NCI-H2196 (cell line): ENCODE data around the gene SMG6.
A peak's percentile ranks its signal among the peaks of the same experiment; 100 is the strongest.

Experiments used
- DNase-seq: peaks from one replicate; lab custom pipeline; 2025; ENCODE audit not compliant: unreplicated experiment; lab: John Stamatoyannopoulos, UW

SMG6 gene

GRCh38 chr17:2064147-2064489, 239.5 kb downstream of the SMG6 start:
- no peak for DNase-seq

GRCh38 chr17:2063261-2064146, 240.1 kb downstream of the SMG6 start:
- no peak for DNase-seq

GRCh38 chr17:2062571-2063183, 240.9 kb downstream of the SMG6 start:
- no peak for DNase-seq

DNA sequence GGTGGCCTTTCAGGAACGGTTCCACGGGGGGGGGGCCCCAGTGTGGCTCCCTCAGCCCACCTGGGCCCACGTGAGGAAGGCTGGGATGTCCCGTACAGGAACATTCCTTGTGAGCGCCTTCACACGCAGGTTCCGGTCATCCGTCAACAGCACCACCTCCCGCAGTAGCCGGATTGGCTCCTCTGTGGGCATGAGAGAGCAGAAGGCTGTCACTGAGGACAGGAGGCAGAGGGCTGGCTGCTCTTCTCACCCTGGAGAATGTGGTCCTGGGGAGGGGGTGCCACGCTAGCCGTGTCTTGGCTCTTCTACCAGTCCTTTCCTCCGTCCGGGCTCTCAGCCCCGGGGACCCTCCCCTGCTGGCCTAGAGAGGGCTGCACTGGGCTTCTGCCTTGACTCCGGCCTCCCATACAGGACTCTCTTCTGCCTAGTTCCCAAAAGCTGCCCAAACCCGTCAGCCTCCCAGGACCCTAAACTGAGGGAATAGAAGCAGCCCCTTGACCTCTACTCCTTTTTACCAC, 242.1 kb downstream of the SMG6 start:
- DNase-seq = no peak

GRCh38 chr17:2060681-2061440, 242.7 kb downstream of the SMG6 start:
- no peak for DNase-seq

GRCh38 chr17:2060385-2060658, 243.3 kb downstream of the SMG6 start:
- no peak for DNase-seq

DNA sequence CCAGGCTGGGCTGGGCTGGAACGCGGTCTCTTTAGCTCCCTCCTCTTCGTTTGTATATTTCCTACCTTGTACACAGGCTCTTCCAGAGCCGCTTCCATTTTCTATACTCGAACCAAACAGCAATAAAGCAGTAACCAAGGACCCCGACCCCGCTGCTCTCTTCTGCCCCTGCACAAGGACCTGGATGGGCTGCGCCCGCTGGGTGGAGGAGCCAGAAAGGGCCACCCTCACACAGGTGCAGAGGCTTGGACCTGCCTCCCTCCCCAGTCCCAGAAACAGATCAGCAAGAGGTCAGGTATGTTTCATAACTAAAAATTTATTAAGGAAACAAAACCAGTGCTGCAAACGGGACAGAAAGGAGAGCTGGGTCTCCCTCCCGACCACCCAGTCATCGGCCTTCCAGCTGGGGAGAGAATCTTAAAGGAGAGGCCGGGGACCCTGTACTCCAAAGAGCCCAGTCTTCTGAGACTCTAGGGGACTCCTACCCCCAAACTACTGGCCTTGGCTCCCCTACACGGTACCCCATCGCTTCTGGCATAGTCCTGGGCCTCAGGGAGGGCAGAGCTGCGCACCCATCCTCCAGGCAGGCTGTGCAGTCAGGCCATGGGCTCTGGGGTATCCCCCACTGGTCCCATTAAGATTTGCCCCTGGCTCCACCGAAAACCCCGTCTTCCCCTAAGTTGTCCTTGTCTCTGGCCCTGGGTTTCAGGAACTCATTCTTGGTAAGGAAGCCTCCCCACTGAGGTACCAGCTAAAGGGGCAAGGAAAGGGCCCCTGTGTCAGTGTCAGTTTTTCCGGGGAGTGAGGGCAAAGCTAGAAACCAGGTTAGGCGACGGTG, 243.8 kb downstream of the SMG6 start:
- DNase-seq = no peak

DNA sequence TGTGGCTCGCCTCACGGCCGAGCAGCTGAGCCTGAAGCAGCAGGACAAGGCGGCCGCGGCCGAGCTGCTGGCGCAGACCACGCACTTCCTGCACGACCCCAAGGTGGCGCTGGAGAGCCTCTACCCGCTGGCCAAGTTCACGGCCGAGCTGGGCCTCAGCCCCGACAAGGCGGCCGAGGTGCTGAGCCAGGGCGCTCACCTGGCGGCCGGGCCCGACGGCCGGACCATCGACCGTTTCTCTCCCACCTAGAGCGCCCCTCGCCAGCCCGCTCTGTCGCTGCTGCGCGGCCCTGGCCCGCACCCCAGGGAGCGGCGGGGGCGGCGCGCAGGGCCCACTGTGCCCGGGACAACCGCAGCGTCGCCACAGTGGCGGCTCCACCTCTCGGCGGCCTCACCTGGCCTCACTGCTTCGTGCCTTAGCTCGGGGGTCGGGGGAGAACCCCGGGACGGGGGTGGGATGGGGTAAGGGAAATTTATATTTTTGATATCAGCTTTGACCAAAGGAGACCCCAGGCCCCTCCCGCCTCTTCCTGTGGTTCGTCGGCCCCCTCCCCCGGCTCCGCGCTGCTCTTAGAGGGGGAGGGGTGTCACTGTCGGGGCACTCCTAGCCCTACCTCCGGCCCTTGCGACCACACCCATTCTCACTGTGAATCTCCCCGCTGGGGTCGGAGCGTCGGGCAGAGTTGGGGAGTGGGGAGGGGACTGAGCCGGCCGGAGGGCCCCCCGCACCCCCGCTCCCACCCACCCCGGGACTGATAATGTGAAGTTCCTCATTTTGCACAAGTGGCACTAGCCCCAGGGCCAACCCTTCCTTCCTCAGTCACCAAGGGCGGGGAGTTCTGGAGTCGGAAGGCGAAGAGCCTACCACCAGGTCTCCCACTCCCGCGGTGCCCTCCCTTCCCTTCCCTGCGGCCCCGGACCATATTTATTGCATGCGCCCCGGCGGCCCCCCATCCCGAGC, 244.7 kb downstream of the SMG6 start:
- DNase-seq = no peak

DNA sequence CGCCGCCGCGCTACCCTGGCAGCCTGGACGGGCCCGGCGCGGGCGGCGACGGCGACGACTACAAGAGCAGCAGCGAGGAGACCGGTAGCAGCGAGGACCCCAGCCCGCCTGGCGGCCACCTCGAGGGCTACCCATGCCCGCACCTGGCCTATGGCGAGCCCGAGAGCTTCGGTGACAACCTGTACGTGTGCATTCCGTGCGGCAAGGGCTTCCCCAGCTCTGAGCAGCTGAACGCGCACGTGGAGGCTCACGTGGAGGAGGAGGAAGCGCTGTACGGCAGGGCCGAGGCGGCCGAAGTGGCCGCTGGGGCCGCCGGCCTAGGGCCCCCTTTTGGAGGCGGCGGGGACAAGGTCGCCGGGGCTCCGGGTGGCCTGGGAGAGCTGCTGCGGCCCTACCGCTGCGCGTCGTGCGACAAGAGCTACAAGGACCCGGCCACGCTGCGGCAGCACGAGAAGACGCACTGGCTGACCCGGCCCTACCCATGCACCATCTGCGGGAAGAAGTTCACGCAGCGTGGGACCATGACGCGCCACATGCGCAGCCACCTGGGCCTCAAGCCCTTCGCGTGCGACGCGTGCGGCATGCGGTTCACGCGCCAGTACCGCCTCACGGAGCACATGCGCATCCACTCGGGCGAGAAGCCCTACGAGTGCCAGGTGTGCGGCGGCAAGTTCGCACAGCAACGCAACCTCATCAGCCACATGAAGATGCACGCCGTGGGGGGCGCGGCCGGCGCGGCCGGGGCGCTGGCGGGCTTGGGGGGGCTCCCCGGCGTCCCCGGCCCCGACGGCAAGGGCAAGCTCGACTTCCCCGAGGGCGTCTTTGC, 245.6 kb downstream of the SMG6 start:
- no peak for DNase-seq

DNA sequence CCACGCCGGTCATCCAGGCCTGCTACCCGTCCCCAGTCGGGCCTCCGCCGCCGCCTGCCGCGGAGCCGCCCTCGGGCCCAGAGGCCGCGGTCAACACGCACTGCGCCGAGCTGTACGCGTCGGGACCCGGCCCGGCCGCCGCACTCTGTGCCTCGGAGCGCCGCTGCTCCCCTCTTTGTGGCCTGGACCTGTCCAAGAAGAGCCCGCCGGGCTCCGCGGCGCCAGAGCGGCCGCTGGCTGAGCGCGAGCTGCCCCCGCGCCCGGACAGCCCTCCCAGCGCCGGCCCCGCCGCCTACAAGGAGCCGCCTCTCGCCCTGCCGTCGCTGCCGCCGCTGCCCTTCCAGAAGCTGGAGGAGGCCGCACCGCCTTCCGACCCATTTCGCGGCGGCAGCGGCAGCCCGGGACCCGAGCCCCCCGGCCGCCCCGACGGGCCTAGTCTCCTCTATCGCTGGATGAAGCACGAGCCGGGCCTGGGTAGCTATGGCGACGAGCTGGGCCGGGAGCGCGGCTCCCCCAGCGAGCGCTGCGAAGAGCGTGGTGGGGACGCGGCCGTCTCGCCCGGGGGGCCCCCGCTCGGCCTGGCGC, 246.3 kb downstream of the SMG6 start:
- no peak for DNase-seq

- no peak for DNase-seq
Observed at GRCh38 chr17:2056206-2057174, 247.1 kb downstream of the SMG6 start.

DNA sequence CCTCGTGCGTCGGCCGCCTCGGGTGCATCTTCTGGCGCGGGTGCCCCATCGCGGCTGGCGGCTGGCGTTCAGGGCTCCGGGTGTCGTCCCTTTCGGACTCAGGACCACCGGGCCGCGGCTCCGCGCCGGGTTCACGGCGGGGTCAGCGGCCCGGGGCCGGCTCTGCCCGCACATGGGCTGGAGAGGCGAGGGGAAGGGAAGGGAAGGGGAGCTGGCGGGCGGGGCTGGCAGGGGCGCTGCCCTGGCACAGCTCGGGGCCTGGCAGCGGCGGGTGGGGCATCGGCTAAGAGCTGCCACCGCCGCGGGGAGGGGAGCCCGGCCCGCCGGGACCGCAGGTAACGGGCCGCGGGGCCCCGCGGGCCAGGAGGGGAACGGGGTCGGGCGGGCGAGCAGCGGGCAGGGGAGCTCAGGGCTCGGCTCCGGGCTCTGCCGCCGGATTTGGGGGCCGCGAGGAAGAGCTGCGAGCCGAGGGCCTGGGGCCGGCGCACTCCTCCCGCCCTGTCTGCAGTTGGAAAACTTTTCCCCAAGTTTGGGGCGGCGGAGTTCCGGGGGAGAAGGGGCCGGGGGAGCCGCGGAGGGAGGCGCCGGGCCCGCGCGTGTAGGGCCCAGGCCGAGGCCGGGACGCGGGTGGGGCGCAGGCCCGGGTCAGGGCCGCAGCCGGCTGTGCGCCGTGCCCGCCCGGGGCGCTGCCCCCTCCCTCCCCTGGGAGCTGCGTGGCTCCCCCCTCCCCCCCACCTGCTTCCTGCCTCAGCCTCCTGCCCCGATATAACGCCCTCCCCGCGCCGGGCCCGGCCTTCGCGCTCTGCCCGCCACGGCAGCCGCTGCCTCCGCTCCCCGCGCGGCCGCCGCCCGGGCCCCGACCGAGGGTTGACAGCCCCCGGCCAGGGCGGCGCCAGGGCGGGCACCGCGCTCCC, 248.0 kb downstream of the SMG6 start:
- no peak for DNase-seq

- DNase-seq = peak; percentile 44
Observed at GRCh38 chr17:2054512-2055291, 248.9 kb downstream of the SMG6 start, which contains the start of gene HIC1. Gene HIC1 (plus strand): TSS chr17:2055103. CDS start chr17:2056691, 1,588 bp downstream.

GRCh38 chr17:2054262-2054511, 249.4 kb downstream of the SMG6 start:
- DNase-seq = no peak

DNA sequence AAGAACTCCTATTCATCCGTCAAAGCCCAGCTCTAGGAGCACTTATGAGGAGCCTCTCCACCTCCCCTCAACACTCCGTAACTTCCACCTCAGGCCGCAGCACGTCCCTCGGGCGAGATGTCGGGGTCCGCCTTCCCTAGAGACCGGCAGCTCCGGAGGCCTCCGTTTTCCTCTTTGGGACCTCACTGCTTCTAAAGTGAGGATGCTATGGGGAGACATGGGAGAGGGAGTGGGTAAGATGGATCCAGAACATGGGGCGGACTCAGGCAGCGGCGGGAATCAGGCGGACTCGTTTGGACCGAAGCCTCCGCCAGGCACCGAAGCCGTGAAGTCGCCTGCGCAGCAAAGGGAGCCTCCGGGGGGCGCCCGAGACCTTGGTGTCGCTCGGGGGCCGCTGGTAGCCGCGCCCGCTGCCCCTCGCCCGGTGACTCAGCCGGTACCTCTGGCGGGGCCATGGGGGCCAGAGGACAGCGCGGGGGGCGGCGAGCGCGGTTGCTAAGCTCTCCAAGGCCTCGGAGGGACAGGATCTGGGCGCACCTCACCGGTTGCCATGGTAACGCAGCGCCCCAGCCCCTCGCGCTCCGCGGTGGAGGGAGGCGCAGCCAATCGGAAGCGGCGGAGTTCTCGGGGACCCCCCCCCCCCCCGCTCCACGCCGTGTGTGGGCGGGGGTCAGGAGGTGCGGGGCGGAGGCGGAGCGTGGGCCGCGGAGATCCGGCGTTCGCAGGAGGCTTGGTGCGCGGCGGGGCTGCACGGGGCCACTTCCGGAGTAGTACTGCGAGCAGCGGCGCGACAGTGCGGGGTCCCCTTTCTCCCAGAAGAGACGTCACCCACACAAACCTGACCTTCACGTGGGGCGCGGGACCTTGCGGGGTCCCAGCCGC, 250.0 kb downstream of the SMG6 start:
- peak; percentile 60 for DNase-seq
